HG02798 (cell line): Measurements from ENCODE around the gene KIF13A.
"Not testable (repeated sequence)": the region's sequence is repeated elsewhere in the genome, so short reads cannot be mapped to it uniquely, and the experiment has no call there.

Source experiments
- ATAC-seq: cut with Tn5 transposase; IDR thresholded peaks from one replicate; pipeline ENCODE4 v1.9.1; 2021; ENCODE audit warnings: mild to moderate bottlenecking; ENCODE audit not compliant: unreplicated experiment, poor library complexity

Gene KIF13A

DNA sequence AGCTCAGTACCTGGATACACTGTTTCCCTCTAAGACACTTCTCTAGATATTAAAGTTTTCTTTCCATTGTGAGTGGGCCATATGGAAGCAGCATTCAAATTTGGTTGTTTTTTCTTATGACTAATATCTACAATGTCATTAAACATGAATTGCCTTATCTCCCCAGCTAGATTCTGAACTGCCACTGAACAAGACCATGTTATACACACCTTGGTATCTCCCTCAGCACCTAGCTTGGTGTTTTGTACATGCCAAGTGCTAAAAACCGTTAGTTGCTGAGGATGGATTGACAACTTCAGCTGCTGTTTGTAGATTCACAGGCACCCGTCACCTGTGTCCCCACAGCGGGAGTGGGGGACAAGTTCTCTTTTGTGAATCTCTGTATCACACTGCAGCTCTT, 131.1 kb downstream of the KIF13A start:
- no peak for ATAC-seq

DNA sequence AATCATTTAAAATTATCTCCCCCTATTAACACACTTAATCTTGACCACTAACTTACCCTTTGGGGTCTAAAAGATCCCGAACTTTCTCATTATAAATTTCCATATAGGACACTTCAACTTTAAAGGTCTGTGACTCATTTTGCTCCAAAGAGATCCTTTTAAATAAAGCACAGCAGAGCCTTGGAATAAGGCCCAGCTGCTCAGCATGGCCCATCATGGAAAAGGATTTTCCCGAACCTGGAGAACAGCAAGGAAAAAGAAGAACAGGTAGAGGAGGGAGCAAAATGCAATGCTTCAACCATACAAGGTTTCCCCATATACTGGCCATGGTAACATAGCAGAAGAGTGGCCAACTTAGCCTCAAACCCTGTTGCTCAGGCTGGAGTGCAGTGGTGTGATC, 132.1 kb downstream of the KIF13A start:
- ATAC-seq, result no peak

DNA sequence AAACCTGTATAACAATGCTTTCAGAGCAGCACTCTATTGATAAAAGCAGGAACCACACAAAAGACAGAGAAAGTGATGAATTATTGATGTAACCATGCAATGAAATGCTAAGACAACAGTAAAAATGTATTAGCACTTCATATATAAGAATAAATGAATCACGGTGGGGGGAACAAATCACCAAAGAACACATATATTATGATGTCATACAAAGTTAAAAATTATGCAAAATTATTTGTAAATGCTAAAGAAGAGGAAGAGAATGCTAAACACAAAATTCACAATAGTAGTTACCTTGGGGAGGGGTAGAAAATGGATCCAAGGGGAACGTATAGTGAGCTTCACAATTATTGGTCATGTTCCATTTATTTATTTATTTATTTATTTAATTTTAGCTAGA, 133.9 kb downstream of the KIF13A start:
- no peak for ATAC-seq

DNA sequence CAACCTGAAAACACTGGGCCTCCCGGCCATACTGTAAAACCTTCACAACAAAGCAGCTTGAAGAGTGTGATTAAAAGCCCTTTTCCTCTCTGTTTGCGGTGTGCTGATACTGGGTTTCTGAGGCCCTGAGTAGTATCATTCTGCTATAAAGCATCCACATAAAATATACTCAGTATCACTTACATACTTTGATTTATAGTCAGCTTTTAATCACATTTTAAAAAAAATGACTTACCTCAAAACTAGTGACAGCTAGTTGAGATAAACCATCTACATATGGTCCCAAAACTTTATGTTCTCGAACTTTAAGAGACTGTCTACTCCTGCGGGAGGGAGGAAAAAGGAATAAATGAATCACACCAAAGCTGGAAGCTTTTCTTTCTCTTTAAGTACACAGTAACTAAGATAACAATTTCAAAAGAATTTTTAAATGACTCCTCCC, 135.7 kb downstream of the KIF13A start:
- ATAC-seq, result no peak

DNA sequence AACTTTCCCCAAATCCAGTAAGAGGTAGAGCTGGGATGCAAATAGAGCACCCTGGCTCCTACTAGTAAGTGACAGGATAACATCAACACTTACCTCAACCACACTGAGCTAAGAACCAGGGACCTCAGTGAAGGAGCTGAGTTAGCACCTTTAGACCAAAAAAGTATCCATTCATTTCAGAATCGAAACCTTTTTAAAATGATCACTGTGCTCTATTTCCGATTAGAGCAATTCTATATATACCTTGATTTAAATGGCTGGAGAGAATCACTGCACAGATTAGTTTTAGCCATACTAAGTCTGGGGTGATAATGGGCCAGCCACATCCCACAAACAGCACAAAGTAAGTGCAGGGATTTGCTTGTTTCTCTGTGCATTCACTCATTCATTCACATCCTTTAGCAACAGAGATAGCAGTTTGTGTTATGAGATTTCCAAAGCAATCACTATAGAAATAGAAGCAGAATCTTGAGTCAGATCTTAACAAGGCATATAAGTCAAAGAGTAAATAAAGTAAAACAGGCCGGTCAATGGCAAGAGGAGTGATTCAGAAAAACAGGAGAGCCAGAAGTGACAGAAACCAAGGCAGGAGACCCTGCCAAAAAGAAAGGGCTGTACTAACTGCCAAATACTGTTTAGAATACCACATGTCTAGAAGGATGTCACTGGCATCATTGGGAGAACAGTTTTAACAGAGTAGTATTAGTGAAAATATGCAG, 136.3 kb downstream of the KIF13A start:
- no peak for ATAC-seq

DNA sequence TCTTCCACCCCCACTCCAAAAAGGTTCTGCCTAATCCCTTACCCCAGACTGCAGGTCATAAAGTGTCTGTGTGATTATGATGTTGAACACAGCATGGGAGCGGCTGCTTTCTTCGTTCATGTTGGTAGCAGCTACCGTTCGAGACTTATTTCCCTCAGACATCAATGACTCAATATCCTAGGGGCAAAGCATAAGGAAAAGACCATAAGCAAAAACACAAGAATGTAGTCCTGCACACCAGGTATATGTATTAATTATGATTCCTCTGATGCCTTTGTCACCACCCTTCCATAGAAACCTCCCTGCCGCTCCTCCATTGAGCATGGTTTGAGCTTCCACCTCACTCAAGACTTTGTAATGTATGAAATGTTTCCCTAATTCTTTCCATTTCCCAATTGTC, 137.2 kb downstream of the KIF13A start:
- ATAC-seq, result no peak

DNA sequence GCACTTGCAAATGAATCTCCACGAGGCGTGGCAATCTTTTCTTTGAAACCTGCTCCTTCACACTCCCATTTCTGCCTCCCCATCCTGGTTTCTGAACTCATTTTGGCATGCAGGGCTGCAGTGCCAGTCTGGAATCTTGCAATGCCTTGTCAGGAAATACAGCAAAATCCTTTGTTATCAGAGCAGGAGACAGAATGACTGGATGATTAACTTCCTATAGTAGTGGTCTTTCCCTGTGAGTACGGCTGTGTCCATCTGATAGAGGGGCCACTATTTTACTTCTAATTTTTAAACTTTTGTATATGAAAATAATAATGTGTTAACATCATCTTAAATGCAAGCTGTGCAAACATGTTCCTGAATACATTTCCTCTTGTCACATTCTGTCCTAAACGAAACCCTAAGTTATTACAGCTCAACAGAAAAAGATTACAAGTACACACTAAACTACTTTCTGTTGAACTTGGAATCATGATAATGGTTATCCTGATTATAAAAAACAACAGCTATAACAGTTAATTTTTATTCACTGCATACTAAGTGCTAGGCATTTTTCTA, 140.2 kb downstream of the KIF13A start:
- ATAC-seq, result no peak

DNA sequence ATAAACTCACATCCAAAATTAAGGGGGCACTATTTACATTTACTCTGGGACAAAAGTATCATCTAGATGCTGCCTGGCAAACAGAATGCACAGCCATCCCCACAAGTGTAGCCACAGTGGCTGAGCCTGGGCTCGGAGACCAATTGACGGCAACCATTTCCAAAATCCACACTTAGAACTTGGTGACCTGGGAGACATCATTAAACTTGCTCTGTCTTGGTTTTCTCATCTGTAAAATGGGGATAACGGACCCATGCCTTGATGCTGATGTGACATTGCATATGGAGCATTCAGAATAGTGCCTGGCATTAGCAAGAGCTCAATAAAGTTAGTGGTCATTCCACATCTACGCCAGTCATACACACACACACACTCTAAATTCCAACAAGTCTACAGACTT, 140.7 kb downstream of the KIF13A start:
- ATAC-seq, result no peak

DNA sequence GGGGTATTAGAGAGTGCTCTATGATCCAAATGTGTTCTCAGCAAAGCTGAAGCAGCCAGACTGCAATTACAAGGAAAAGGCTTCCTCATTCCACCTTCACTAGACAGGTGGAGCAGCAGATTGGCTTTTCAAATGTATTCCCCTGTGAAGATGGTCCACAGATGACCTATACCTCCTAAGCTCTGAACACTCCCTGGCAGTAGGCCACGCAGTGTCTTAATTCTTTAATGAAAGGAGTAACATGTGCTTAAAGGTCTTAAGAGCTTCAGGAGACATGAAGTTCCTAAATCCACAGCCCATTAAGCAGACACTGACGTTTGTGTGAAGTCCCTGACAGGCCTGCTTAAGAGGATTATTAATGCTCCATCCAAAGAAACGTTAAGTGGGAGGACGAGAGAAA, 141.8 kb downstream of the KIF13A start:
- no peak for ATAC-seq

DNA sequence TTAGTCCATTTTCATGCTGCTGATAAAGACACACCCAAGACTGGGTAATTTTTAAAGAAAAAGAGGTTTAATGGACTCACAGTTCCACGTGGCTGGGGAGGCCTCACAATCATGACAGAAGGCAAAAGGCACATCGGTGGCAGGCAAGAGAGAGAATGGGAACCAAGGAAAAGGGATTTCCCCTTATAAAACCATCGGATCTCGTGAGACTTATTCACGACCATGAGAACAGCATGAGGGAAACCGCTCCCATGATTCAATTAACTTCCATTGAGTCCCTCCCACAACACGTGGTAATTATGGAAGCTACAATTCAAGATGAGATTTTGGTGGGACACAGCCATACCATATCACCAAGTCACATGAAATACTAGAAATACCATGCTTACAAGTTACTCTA, 142.5 kb downstream of the KIF13A start:
- ATAC-seq, result not testable (repeated sequence)

DNA sequence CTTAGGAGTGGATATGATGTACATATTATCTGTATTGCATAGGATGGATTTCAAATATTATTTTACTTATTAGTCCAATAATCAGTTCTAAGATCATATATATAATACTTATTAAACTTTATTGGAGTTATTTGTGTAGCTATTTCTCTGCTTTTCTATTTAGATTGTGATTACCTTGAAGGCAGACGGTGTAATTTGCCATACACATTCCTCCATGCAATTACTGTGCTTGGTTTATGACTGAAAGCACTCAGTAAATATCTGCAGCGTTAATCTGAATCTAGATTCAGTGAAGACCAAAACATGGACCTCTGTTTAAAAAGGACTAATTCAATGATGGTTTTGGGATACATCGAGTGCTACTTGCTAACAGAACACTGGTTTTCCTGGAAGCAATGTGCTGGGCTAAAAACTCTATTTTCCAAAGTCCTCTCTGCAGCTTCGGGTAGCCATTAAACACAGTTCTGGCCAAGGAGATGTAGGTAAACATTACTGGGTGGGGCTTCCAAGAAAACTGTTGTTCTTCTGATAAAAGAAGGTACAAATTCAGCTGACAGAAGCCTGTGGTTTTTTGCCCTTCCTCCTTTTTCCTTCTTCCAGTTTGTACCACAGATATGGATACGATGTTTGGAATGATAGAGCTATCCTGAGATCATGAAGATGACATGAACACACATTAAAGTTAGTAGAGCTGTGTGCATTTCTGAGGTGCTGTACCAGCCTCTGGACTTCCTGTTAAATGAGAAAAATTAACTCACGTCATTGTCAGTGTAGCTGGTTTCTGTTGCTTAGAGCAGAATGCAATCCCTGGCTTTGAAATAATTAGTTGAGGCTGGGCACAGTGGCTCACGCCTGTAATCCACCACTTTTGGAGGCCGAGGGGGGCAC, 144.3 kb downstream of the KIF13A start:
- ATAC-seq, result no peak

DNA sequence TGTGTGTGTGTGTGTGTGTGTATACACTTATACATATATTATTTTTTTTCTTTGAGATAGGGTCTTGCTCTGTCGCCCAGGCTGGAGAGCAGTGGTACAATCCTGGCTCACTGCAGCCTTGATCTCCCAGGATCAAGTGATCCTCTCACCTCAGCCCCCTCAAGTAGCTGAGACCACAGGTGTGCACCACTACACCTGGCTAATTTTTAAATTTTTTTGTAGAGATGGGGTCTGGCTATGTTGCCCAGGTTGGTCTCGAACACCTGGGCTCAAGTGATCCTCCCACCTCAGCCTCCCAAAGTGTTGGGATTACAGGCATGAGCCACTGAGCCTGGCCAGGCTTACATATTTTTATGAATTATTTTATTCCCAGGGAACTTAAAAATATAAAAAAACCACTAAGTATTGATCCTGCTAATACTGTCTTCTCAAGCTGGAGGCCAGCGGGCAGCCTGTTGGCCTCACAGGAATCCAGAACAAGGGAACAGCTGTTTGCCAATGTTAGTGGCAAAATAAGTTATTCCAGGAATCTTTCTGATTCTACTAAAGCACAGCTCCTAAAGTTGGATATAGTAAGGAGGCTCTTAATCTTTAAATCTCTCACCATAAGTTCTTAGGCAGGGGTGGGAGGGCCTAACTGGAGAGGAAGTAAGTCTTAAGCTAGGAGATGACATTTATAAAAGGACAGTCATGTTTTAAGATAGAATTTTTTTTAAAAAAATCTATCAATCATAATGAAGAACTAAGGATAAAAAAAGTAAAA, 145.2 kb downstream of the KIF13A start:
- ATAC-seq, result no peak

DNA sequence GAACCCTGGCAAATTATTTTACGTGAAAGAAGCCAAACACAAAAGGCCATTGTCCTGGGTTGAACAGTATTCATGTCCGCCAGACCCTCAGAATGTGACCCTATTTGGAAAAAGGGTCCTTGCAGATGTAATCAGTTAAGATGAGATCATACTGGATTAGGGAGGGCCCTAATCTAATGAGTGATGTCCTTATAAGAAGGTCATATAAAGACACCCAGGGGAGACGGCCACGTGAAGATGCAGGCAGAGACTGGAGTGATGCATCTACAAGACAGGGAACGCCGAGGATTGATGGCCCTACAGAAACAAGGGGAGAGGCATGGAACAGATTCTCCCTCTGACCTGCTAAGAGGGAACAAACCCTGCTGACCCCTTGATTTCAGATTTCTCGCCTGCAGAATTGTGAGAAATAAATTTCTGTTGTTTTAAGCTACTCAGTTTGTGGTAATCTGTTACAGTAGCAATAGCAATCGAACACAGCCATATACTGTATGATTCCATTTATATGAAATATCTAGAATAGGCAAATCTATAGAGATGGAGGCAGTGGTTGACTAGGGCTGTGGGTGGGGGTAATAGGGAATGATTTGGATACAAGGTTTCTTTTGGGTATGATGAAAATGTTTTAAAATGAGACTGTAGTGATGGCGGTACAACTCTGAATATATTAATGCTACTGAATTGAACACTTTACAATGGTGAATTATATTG, 147.8 kb downstream of the KIF13A start:
- ATAC-seq, result no peak

DNA sequence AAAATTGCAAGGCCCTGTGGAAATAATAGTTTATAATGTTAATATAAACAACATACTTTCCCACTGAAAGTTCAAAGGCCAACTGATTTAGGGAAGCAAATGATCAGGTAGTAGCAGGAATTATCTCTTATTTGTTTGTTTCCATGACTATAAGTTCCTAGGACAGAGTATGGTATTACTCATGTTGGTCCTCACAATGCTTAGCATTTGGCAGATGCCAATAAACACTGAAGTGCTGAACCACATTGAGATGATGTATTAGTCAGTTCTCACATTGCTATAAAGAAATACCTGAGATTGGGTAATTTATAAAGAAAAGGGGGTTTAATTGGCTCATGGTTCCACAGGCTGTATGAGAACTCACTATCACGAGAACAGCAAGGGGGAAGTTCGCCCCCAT, 151.1 kb downstream of the KIF13A start:
- no peak for ATAC-seq

DNA sequence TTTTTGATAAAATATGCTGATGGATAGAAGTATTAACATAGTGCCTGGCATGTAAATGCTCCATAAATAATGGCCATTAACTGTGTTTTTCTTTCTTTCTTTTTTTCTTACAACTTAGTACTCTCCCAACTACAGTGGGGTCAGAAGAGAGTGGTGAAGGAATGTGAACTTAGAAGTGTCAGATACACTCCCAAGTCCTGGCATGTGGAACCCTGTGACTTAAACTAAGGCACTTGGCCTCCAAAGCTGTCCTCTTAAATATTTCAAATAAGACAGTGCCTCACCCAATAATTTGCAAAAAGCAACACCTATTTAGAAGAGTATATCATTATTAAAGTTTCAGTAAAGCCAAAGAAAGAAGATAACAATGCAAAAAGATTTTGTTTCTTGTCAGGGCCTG, 151.7 kb downstream of the KIF13A start:
- ATAC-seq, result no peak

DNA sequence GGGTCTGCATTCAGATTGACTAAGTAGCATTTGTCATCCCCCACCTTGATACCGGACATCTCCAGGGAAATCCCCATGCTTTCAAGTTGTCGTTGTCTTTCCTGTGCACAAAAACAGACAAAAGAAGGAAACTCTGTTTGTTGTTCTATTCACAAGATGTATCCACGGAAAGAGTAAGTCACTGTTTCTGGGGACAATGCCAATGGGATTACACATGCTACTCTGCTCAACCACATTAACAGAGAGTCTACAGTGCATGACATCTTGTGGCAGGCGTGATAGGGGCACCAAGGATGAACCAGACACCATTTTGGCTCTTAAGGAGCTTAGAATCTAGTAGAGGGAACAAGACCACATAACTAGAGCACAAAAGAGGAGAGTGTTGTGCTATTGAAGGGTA, 156.3 kb downstream of the KIF13A start:
- ATAC-seq, result no peak

DNA sequence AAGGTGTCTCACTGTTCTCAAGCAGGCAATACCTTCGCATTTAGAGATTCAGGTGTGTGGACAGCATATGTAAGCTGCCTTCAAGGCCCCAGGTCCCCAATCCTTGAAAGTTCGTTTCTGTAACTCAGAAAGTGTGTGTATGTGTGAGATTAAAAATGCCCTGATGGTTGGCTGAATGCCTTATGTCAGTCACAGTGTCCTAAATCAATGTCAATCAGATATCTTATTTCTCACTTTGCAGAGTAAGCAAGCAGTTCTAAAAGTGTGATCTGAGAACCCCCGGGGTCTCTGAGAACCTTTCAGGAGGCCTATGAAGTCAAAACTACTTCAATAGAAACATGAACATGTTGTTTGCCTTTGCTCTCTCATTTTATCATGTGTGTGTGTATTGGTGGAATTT, 157.5 kb downstream of the KIF13A start:
- ATAC-seq, result no peak

DNA sequence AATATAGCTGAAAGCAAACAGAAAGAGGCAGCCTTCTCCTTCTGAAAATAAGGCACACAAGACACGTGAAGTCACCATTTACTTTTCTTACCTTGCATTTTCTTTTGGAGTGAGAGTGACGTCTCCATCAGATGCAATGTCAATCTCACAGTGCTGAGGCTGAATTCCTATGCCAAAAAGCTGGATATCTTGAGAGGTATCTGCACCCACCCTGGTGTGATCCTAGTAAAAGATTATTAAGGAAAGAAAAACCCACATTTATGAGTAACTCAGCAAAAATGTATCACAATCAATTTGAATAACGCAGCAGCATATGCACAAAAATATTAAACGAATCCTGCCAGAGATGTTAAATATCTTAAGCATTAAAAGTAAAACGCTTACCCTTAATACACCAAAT, 159.3 kb downstream of the KIF13A start:
- no peak for ATAC-seq

DNA sequence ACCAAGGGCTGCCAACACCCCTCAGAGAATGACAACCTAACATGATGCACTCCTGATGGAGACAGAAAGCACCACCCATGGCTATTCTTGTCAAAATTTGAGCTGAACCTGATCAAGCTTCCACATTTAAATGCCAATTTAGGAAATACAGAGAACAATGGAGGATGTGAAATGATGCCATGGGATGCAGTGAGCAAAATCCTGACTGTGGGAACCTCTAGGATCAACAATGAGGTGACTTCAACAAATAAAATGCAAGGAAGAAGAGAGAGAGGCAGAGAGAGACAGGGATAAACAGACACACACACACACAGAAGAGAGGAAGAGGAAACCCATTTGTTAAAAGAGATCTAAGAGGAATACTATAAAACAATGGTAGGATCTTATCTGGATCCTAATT, 161.1 kb downstream of the KIF13A start:
- ATAC-seq, result no peak

DNA sequence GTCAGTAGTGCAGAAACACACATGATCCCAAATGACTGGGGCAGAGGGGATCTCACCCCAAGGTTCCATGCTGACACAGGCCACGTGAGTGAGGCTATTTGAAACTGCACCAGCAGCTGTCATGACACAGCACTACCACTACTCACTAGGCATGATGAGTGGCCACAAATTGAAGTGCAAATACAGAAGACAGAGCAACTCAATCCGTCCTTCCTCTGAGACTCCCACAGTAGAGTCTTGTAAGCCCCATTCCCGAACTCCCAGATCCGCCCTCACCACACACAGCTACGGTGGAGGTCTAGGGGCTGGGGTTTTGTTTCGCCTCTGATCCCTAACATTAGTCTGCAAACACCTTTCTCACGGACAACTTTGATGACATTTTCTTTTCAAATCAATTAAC, 167.4 kb downstream of the KIF13A start:
- no peak for ATAC-seq
